ENCODE results near the gene RSRC1.
"Not testable (repeated sequence)": the region's sequence is repeated elsewhere in the genome, so short reads cannot be mapped to it uniquely, and the experiment has no call there.

RSRC1 gene

GRCh38 chr3:158463556-158463955 is 353.7 kb downstream of the RSRC1 start:
- DNase-seq (ENCODE audit: low read depth): no peak

- DNase-seq (ENCODE audit: low read depth): no peak
Measured at GRCh38 chr3:158465074-158465473, 355.2 kb downstream of the RSRC1 start.

- no peak for DNase-seq (ENCODE audit: low read depth)
Measured at GRCh38 chr3:158470944-158471638, 361.2 kb downstream of the RSRC1 start.

GRCh38 chr3:158471639-158472294 is 361.9 kb downstream of the RSRC1 start:
- DNase-seq (ENCODE audit: low read depth): no peak

- no peak for DNase-seq (ENCODE audit: low read depth)
Measured at GRCh38 chr3:158479051-158479450, 369.2 kb downstream of the RSRC1 start.

- no peak for DNase-seq (ENCODE audit: low read depth)
Measured at GRCh38 chr3:158483701-158484235, 373.9 kb downstream of the RSRC1 start.

- no peak for DNase-seq (ENCODE audit: low read depth)
Measured at GRCh38 chr3:158486200-158486599, 376.3 kb downstream of the RSRC1 start.

- DNase-seq (ENCODE audit: low read depth): no peak
Measured at GRCh38 chr3:158488670-158489069, 378.8 kb downstream of the RSRC1 start.

- DNase-seq (ENCODE audit: low read depth): no peak
Measured at GRCh38 chr3:158489181-158489580, 379.3 kb downstream of the RSRC1 start.

GRCh38 chr3:158491968-158492367 is 382.1 kb downstream of the RSRC1 start:
- DNase-seq (ENCODE audit: low read depth): no peak

- no peak for DNase-seq (ENCODE audit: low read depth)
Measured at GRCh38 chr3:158492685-158493084, 382.8 kb downstream of the RSRC1 start.

- no peak for DNase-seq (ENCODE audit: low read depth)
Measured at GRCh38 chr3:158493931-158494330, 384.0 kb downstream of the RSRC1 start.

- DNase-seq (ENCODE audit: low read depth): no peak
Measured at GRCh38 chr3:158494673-158495072, 384.8 kb downstream of the RSRC1 start.

- not testable (repeated sequence) for DNase-seq (ENCODE audit: low read depth)
Measured at GRCh38 chr3:158495398-158495902, 385.6 kb downstream of the RSRC1 start.

GRCh38 chr3:158505117-158505516 is 395.2 kb downstream of the RSRC1 start:
- DNase-seq (ENCODE audit: low read depth): no peak

- no peak for DNase-seq (ENCODE audit: low read depth)
Measured at GRCh38 chr3:158506456-158506855, 396.6 kb downstream of the RSRC1 start.

- no peak for DNase-seq (ENCODE audit: low read depth)
Measured at GRCh38 chr3:158508481-158508880, 398.6 kb downstream of the RSRC1 start.

- DNase-seq (ENCODE audit: low read depth): no peak
Measured at GRCh38 chr3:158509891-158510290, 400.0 kb downstream of the RSRC1 start.

GRCh38 chr3:158516729-158517128 is 406.8 kb downstream of the RSRC1 start:
- DNase-seq (ENCODE audit: low read depth): not testable (repeated sequence)

- DNase-seq (ENCODE audit: low read depth): no peak
Measured at GRCh38 chr3:158519776-158520175, 409.9 kb downstream of the RSRC1 start.

GRCh38 chr3:158520433-158520832 is 410.5 kb downstream of the RSRC1 start:
- no peak for DNase-seq (ENCODE audit: low read depth)

- no peak for DNase-seq (ENCODE audit: low read depth)
Measured at GRCh38 chr3:158522221-158523136, 412.6 kb downstream of the RSRC1 start.

Data from activated T-cell treated with anti-CD3 and anti-CD28 coated beads for 48 hours (primary cell).